SH-SY5Y (cell line): ENCODE results near the gene CAMK1G.

Experiments used
- GATA2 ChIP-seq: IDR thresholded peaks from 2 replicates; pipeline ENCODE4 v1.6.1; 2011; ENCODE audit warnings: mild to moderate bottlenecking, low read depth, low read length
- GATA3 ChIP-seq: IDR thresholded peaks from 2 replicates; pipeline ENCODE4 v1.6.1; 2011; ENCODE audit warnings: low read depth, mild to moderate bottlenecking, low read length, moderate library complexity

Gene CAMK1G

GRCh38 chr1:209643285-209644020, 59.9 kb downstream of the CAMK1G start:
- no peak for TF ChIP-seq GATA2
- no peak for TF ChIP-seq GATA3

DNA sequence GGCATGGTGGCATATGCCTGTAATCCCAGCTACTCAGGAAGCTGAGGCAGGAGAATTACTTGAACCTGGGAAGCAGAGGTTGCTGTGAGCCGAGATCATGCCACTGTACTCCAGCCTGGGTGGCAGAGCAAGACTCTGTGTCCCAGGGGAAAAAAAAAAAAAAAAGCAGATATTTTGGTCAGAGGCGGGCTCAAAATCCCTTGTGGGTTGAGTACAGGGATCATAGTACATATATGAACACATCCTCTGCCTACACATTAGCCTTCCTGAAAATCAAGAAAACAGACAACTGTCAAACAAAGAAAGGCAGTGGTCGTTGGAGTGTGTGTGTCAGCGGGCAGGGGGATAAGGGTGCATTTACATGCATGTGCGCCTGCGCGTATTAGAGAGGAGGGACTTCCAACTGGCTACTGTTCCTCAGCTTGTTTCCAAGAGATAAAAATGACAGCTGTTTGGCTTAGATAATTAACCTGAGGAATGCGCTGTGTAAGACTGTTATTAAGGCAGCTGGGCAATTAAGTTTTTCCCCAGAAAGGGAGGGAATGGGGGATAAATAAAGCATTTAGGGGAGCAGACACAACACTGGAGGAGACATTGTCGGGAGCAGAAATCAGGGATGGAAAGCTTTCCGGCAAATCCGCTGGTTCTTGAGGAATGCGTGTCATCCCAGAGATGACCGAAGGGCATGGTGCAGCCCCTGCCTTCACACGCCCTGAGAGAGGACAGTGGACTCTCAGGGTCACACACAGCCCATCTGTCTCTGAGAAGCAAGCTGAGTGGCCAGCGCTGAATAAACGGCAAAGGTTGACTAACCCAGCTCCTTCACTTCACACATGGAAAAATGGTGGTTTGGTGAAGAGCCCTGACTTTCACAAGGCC, 62.3 kb downstream of the CAMK1G start:
- TF ChIP-seq GATA3 (no peak), GATA2 (no peak)

GRCh38 chr1:209646558-209646957, 63.0 kb downstream of the CAMK1G start:
- TF ChIP-seq GATA2, result no peak
- no peak for TF ChIP-seq GATA3

- TF ChIP-seq GATA2 (no peak), GATA3 (no peak)
Observed at GRCh38 chr1:209647156-209647555, 63.6 kb downstream of the CAMK1G start.

- no peak for TF ChIP-seq GATA2
- TF ChIP-seq GATA3, result no peak
Observed at GRCh38 chr1:209648346-209648745, 64.8 kb downstream of the CAMK1G start.

GRCh38 chr1:209648931-209649776, 65.6 kb downstream of the CAMK1G start:
- TF ChIP-seq GATA3, result no peak
- TF ChIP-seq GATA2, result no peak

DNA sequence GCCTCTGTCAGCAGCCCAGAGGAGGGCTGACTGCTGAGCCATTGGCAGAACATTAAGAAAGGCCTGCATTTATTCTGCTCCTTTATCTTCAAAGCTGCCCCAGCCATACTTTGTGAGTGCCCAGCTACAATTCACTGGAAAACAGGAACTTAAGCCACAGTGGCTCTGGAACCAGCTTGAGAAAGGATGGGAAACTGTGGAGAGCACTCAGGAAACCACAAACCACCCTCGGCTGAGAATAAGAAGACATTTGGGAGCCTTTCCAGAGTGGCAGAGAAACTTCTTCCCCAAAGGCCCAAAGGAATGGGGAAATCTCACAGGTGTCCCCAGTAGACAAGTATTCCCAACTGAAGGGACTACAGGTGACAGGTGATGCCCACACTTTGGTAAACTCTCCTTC, 66.9 kb downstream of the CAMK1G start:
- no peak for TF ChIP-seq GATA2
- TF ChIP-seq GATA3, result no peak

GRCh38 chr1:209651138-209651587, 67.6 kb downstream of the CAMK1G start:
- no peak for TF ChIP-seq GATA2
- no peak for TF ChIP-seq GATA3

GRCh38 chr1:209652121-209652735, 68.7 kb downstream of the CAMK1G start, which contains the start of gene LAMB3:
Gene LAMB3, minus strand, starts transcription at chr1:209652425. Its CDS starts 1,481 bp downstream, at chr1:209650944.
- TF ChIP-seq GATA3, result no peak
- no peak for TF ChIP-seq GATA2

- TF ChIP-seq GATA2 (no peak), GATA3 (no peak)
Observed at GRCh38 chr1:209652873-209653401, 69.4 kb downstream of the CAMK1G start.

DNA sequence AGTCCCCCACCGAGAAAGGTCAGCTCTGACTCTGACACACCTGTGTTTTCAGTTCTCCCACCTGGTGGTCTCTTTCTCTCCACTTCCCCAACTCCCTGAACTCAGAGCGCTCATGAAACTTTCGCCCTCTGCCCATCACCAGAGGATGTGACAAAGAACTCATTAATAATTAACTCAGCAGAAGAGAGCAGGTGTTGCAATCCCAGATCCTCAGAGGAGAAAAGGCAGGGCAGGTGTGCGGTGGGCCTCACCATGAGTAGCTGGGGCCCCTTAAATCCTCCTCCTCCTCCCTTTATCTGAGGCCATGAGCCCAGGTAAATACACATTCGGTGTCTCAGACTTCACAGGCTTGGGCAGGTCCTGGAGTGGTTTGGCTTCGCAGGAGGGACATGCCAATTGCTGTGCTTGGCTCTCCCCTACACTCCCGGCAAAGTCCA, 70.4 kb downstream of the CAMK1G start:
- TF ChIP-seq GATA2 (no peak), GATA3 (no peak)

GRCh38 chr1:209655411-209656231, 72.1 kb downstream of the CAMK1G start:
- TF ChIP-seq GATA2 (no peak), GATA3 (no peak)

GRCh38 chr1:209657140-209657879, 73.8 kb downstream of the CAMK1G start:
- TF ChIP-seq GATA3, result no peak
- TF ChIP-seq GATA2, result no peak
